GM12878 (cell line): ENCODE data around the gene RGS4. TPM values are rescaled to one million over a fixed set of nuclear protein-coding genes. Genes with fewer than 3 reads are reported as not detected.

ENCODE experiments used
- ATAC-seq: fragments of 200-7000 bp; cut with Tn5 transposase; 3 replicates; pipeline ENCODE4 v1.9.1; 2020; ENCODE audit warnings: mild to moderate bottlenecking, moderate library complexity
- BruUV-seq: library from RNA; stranded (reverse); fragments of 400-500 nt; replicated peaks from 2 replicates; lab custom pipeline; 2021; lab: Mats Ljungman, UMichigan
- CTCF ChIA-PET: fragments of 300-600 bp; sonication (Branson Sonifier 250); formaldehyde crosslinking; extraction: SDS; loops from one replicate; lab custom pipeline; 2021; ENCODE audit warnings: inconsistent platforms; lab: Yijun Ruan, JAX
- POLR2A ChIA-PET: fragments of 350-600 bp; formaldehyde crosslinking; extraction: SDS; loops from one replicate; lab custom pipeline; 2021; ENCODE audit warnings: inconsistent platforms; lab: Charles Lee
- RAD21 ChIA-PET: fragments of 300-600 bp; sonication (Branson Sonifier 250); formaldehyde crosslinking; loops from one replicate; lab custom pipeline; 2023; ENCODE audit warnings: antibody characterized with exemption; ENCODE audit not compliant: unreplicated experiment; lab: Charles Lee
- SMC1A ChIA-PET: fragments of 300-600 bp; sonication (Branson Sonifier 250); formaldehyde crosslinking; loops from one replicate; lab custom pipeline; 2023; ENCODE audit not compliant: unreplicated experiment, uncharacterized antibody; lab: Charles Lee
- DNase-seq: peaks from one replicate; pipeline ENCODE4 v3.0.0-alpha.2; 2011; ENCODE audit warnings: low read depth, low spot score
- FAIRE-seq: peaks from 3 replicates; lab custom pipeline; 2011; peaks lifted over from hg19 to GRCh38; lab: Jason Lieb, UNC
- H2AFZ ChIP-seq: 2 replicates; pipeline ENCODE4 v1.6.0; 2011; ENCODE audit warnings: low read depth, low read length, control low read depth; ENCODE audit not compliant: control insufficient read depth
- H3K27ac ChIP-seq: 2 replicates; pipeline ENCODE4 v1.5.1; 2011; ENCODE audit warnings: control low read depth; ENCODE audit not compliant: control insufficient read depth, insufficient read depth
- H3K27me3 ChIP-seq, 2 experiments: replicated peaks in 1 of 2; 2 replicates each; pipeline versions ENCODE4 v1.6.0 to v1.6.1; 2011; ENCODE audit warnings: low read length in 1 of 2; ENCODE audit not compliant: control insufficient read depth in 2 of 2, insufficient read depth in 2 of 2
- H3K36me3 ChIP-seq, 2 experiments: 2 replicates each; pipeline ENCODE4 v1.5.1; 2011; ENCODE audit warnings: low read length in 1 of 2; ENCODE audit not compliant: control insufficient read depth in 2 of 2, insufficient read depth in 2 of 2
- H3K4me1 ChIP-seq: 2 replicates; pipeline ENCODE4 v1.6.1; 2011; ENCODE audit warnings: mild to moderate bottlenecking, low read length, moderate library complexity, mixed read lengths; ENCODE audit not compliant: control insufficient read depth, insufficient read depth
- H3K4me2 ChIP-seq: 2 replicates; pipeline ENCODE4 v1.6.0; 2011; ENCODE audit warnings: control low read depth; ENCODE audit not compliant: control insufficient read depth, insufficient read depth
- H3K4me3 ChIP-seq: fragments of 200-600 bp; sonication (generic); 2 replicates; pipeline ENCODE4 v1.5.1; 2016
- H3K79me2 ChIP-seq: 2 replicates; pipeline ENCODE4 v1.6.0; 2011; ENCODE audit warnings: low read length; ENCODE audit not compliant: control insufficient read depth, insufficient read depth
- H3K9ac ChIP-seq: 2 replicates; pipeline ENCODE4 v1.8.0; 2011; ENCODE audit warnings: low read length, control low read depth, mixed read lengths; ENCODE audit not compliant: control insufficient read depth, insufficient read depth
- H3K9me3 ChIP-seq: replicated peaks from 3 replicates; pipeline ENCODE4 v1.5.1; 2011; ENCODE audit warnings: mild to moderate bottlenecking, low read length; ENCODE audit not compliant: control insufficient read depth, insufficient read depth
- H4K20me1 ChIP-seq: 2 replicates; pipeline ENCODE4 v1.6.0; 2011; ENCODE audit not compliant: control insufficient read depth, insufficient read depth
- BRCA1 ChIP-seq: IDR thresholded peaks from 2 replicates; pipeline ENCODE4 v1.6.1; 2011; ENCODE audit warnings: low read depth, low read length, improper control_type of control experiment
- CHD4 ChIP-seq: fragments of 200-600 bp; sonication (generic); IDR thresholded peaks from 2 replicates; pipeline ENCODE4 v1.6.1; 2016; ENCODE audit warnings: mild to moderate bottlenecking
- EGR1 ChIP-seq, 2 experiments: IDR thresholded peaks; 1 replicate in 1 of 2; 2 replicates in 1 of 2; pipeline ENCODE4 v1.6.1; 2011 to 2012; ENCODE audit warnings: low read depth in 2 of 2, low read length in 2 of 2, borderline replicate concordance in 1 of 2, mild to moderate bottlenecking in 1 of 2, moderate library complexity in 1 of 2
- ESRRA ChIP-seq: IDR thresholded peaks from 2 replicates; pipeline ENCODE4 v1.6.1; 2012; ENCODE audit warnings: mild to moderate bottlenecking, low read length, improper control_type of control experiment
- MXI1 ChIP-seq: fragments of 150-350 bp; IDR thresholded peaks from 2 replicates; pipeline ENCODE4 v1.6.1; 2011; ENCODE audit warnings: low read depth, mild to moderate bottlenecking, inconsistent platforms, low read length, improper control_type of control experiment
- NFIC ChIP-seq: IDR thresholded peaks from 2 replicates; pipeline ENCODE4 v1.6.1; 2012; ENCODE audit warnings: low read depth, mild to moderate bottlenecking, inconsistent platforms, low read length, moderate library complexity
- RAD51 ChIP-seq: fragments of 450-650 bp; IDR thresholded peaks from 2 replicates; pipeline ENCODE4 v1.6.1; 2016; ENCODE audit warnings: moderate library complexity, mild to moderate bottlenecking, inconsistent platforms
- RB1 ChIP-seq: fragments of 450-650 bp; formaldehyde crosslinking; IDR thresholded peaks from 2 replicates; pipeline ENCODE4 v1.6.1; 2017; ENCODE audit warnings: mild to moderate bottlenecking, borderline replicate concordance
- RFX5 ChIP-seq: IDR thresholded peaks from 2 replicates; pipeline ENCODE4 v1.6.1; 2011; ENCODE audit warnings: low read depth, low read length, improper control_type of control experiment
- SP1 ChIP-seq: IDR thresholded peaks from one replicate; pipeline ENCODE4 v1.6.1; 2011; ENCODE audit warnings: low read depth, low read length
- WRNIP1 ChIP-seq: IDR thresholded peaks from 2 replicates; pipeline ENCODE4 v1.6.1; 2011; ENCODE audit warnings: low read depth, low read length, improper control_type of control experiment, borderline replicate concordance
- ZBTB11 ChIP-seq: fragments of 450-650 bp; formaldehyde crosslinking; IDR thresholded peaks from 2 replicates; pipeline ENCODE4 v1.5.0; 2022; ENCODE audit warnings: mild to moderate bottlenecking, missing genetic modification characterization
- ZNF274 ChIP-seq: IDR thresholded peaks from one replicate; pipeline ENCODE4 v1.8.0; 2011; ENCODE audit not compliant: insufficient read length, insufficient read depth
- WGBS: methylation state at CpG from one replicate; pipeline ENCODE4 v1.1.6; 2016; ENCODE audit warnings: low lambda C conversion rate; ENCODE audit not compliant: insufficient replicate concordance, insufficient coverage; ENCODE audit errors: missing lambda C conversion rate; 5-methylcytosine and 5-hydroxymethylcytosine counted together
- in situ Hi-C: fragments of 300-500 bp; cut with MboI; formaldehyde crosslinking; loops from 9 replicates; pipeline ENCODE4 v1.14.3; 2018; ENCODE audit warnings: mixed read lengths
- intact Hi-C: fragments of 100-400 bp; cut with micrococcal nuclease; formaldehyde crosslinking; loops from one replicate; pipeline ENCODE4 v1.14.2; 2022; ENCODE audit not compliant: unreplicated experiment
- polyA plus RNA-seq, 11 experiments: library from polyadenylated mRNA; depleted of rRNA in 4 of 11; unstranded in 6 of 11; stranded (reverse) in 5 of 11; fragments of >200 nt; fragmentation: Nextera tagmentation in 4 of 11; fragmentation: Illumina TruSeq in 1 of 11; extraction: Ambion mirVana in 4 of 11; extraction: Trizol in 1 of 11; gene quantifications; 1 replicate in 1 of 11; 2 replicates in 10 of 11; pipeline versions ENCODE4 v1.2.1 to v1.2.3, GENCODE V29; 2011 to 2016; ENCODE audit warnings: inconsistent platforms in 2 of 11, missing spikeins in 2 of 11, low read depth in 1 of 11
- total RNA-seq, 4 experiments: library from RNA; depleted of rRNA in 3 of 4; stranded (reverse); fragments of >200 nt in 3 of 4; fragmentation: Illumina TruSeq in 1 of 4; extraction: Trizol in 1 of 4; gene quantifications; 2 replicates each; pipeline versions ENCODE4 v1.2.1 to v1.2.3, GENCODE V29; 2013 to 2021
- TF ChIP-seq, protein P1 (sequence below): fragments of 450-650 bp; IDR thresholded peaks from 2 replicates; pipeline ENCODE4 v1.6.1; 2017; ENCODE audit warnings: mild to moderate bottlenecking, moderate library complexity

The RGS4 gene
- total and polyA plus RNA-seq, 10 of the 15 experiments (the other 5 are each of a cell fraction or from before 2014, with no cell fraction given) = 0.05 to 0.14 TPM; not detected in 8

- TF ChIP-seq, protein P1, sequence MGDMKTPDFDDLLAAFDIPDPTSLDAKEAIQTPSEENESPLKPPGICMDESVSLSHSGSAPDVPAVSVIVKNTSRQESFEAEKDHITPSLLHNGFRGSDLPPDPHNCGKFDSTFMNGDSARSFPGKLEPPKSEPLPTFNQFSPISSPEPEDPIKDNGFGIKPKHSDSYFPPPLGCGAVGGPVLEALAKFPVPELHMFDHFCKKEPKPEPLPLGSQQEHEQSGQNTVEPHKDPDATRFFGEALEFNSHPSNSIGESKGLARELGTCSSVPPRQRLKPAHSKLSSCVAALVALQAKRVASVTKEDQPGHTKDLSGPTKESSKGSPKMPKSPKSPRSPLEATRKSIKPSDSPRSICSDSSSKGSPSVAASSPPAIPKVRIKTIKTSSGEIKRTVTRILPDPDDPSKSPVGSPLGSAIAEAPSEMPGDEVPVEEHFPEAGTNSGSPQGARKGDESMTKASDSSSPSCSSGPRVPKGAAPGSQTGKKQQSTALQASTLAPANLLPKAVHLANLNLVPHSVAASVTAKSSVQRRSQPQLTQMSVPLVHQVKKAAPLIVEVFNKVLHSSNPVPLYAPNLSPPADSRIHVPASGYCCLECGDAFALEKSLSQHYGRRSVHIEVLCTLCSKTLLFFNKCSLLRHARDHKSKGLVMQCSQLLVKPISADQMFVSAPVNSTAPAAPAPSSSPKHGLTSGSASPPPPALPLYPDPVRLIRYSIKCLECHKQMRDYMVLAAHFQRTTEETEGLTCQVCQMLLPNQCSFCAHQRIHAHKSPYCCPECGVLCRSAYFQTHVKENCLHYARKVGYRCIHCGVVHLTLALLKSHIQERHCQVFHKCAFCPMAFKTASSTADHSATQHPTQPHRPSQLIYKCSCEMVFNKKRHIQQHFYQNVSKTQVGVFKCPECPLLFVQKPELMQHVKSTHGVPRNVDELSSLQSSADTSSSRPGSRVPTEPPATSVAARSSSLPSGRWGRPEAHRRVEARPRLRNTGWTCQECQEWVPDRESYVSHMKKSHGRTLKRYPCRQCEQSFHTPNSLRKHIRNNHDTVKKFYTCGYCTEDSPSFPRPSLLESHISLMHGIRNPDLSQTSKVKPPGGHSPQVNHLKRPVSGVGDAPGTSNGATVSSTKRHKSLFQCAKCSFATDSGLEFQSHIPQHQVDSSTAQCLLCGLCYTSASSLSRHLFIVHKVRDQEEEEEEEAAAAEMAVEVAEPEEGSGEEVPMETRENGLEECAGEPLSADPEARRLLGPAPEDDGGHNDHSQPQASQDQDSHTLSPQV = no peak
Measured at GRCh38 chr1:163071405-163072255, 2.5 kb downstream of the RGS4 start (continued).

- WGBS = 26% methylated on average over 1 of the region's 1 CpG
- POLR2A ChIA-PET = no interaction called here
- Histone ChIP-seq H3K4me1 (no peaks in the 10 kb centered on the region), H3K4me2 (no peak overlapping the region), H3K27me3 (peaks cover 0 to 8% of the 10 kb centered on the region in 2 experiments; a peak in 1 of 4 replicates), H3K9me3 (no peaks in the 10 kb centered on the region), H4K20me1 (no peaks in the 10 kb centered on the region), H3K4me3 (no peak overlapping the region), H3K27ac (no peak overlapping the region), H3K9ac (no peak overlapping the region), H2AFZ (no peak overlapping the region), H3K36me3 (no peaks in the 10 kb centered on the region), H3K79me2 (no peaks in the 10 kb centered on the region)
- CTCF ChIA-PET = interaction anchor here (1.4 to 8.1 kb wide), 4 partner anchors 11 to 242 kb away, joined by 3 to 136 read pairs (median 10); no protein-coding TSS in a partner anchor
- intact Hi-C loops (loop anchor here (2.0 to 10.0 kb wide), 3 partner anchors 198 to 242 kb away; no protein-coding TSS in a partner anchor), in situ Hi-C loops (loop anchor here (5.0 kb wide), 1 partner anchor 245 kb away; no protein-coding TSS in a partner anchor)
- no TSS peak for BruUV-seq
- SMC1A ChIA-PET = interaction anchor here (7.0 kb wide), 1 partner anchor 242 kb away, joined by 69 read pairs; no protein-coding TSS in a partner anchor
- RAD21 ChIA-PET = interaction anchor here (3.1 kb wide), 1 partner anchor 244 kb away, joined by 14 read pairs; no protein-coding TSS in a partner anchor
- ATAC-seq (no peak), FAIRE-seq (no peak), DNase-seq (no peak)
- TF ChIP-seq CHD4 (no peak), MXI1 (no peak), RAD51 (no peak), WRNIP1 (no peak), SP1 (no peak), EGR1 (IDR thresholded peaks at IDR 0.05; ENCODE audit: borderline replicate concordance in 1 of 2, low read depth in 2 of 2, low read length in 2 of 2) (no peak), ESRRA (no peak), ZNF274 (no peak), BRCA1 (no peak), ZBTB11 (CRISPR knock-in tag) (no peak), NFIC (no peak), RFX5 (no peak), RB1 (no peak)
Measured at GRCh38 chr1:163072658-163073057, 3.5 kb downstream of the RGS4 start.
